Neural cell (in vitro differentiated cells): ENCODE measurements around the gene NR2F6.

ENCODE experiments used
- EP300 ChIP-seq: fragments of 450-650 bp; conservative IDR thresholded peaks from 2 replicates; pipeline ENCODE4 v1.6.1; 2014; ENCODE audit warnings: antibody characterized with exemption, mild to moderate bottlenecking, moderate library complexity; ENCODE audit not compliant: poor library complexity, severe bottlenecking
- EZH2 ChIP-seq: fragments of 200-600, 300-800 bp; shearing (Covaris generic), sonication (generic); IDR thresholded peaks from 2 replicates; pipeline ENCODE4 v1.6.1; 2014; ENCODE audit warnings: antibody characterized with exemption, low read length, borderline replicate concordance, mild to moderate bottlenecking; ENCODE audit not compliant: insufficient read depth, poor library complexity, severe bottlenecking
- POLR2AphosphoS5 ChIP-seq: IDR thresholded peaks from 2 replicates; pipeline ENCODE4 v1.6.1; 2012
- RAD21 ChIP-seq: fragments of 450-650 bp; conservative IDR thresholded peaks from 2 replicates; pipeline ENCODE4 v1.6.1; 2014; ENCODE audit warnings: antibody characterized with exemption, mild to moderate bottlenecking, moderate library complexity
- TF ChIP-seq, protein P1 (sequence below): fragments of 450-650 bp; IDR thresholded peaks from 2 replicates; pipeline ENCODE4 v1.5.1; 2014; ENCODE audit warnings: antibody characterized with exemption, mild to moderate bottlenecking, moderate library complexity; ENCODE audit not compliant: poor library complexity, severe bottlenecking

GRCh38 chr19:17249887-17250548 lies 4.3 kb upstream of the NR2F6 start:
- TF ChIP-seq, protein P1, sequence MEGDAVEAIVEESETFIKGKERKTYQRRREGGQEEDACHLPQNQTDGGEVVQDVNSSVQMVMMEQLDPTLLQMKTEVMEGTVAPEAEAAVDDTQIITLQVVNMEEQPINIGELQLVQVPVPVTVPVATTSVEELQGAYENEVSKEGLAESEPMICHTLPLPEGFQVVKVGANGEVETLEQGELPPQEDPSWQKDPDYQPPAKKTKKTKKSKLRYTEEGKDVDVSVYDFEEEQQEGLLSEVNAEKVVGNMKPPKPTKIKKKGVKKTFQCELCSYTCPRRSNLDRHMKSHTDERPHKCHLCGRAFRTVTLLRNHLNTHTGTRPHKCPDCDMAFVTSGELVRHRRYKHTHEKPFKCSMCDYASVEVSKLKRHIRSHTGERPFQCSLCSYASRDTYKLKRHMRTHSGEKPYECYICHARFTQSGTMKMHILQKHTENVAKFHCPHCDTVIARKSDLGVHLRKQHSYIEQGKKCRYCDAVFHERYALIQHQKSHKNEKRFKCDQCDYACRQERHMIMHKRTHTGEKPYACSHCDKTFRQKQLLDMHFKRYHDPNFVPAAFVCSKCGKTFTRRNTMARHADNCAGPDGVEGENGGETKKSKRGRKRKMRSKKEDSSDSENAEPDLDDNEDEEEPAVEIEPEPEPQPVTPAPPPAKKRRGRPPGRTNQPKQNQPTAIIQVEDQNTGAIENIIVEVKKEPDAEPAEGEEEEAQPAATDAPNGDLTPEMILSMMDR = no peak
- TF ChIP-seq EP300 (no peak), RAD21 (no peak), POLR2AphosphoS5 (no peak), EZH2 (no peak)
